Neural cell (in vitro differentiated cells): ENCODE data around the gene PCDHB10. TPM values are rescaled to one million over a fixed set of nuclear protein-coding genes. Genes with fewer than 3 reads are reported as not detected.
"Not testable (repeated sequence)": the region's sequence is repeated elsewhere in the genome, so short reads cannot be mapped to it uniquely, and the experiment has no call there.

ENCODE experiments used
- H2AFZ ChIP-seq: fragments of 200-600, 300-800 bp; sonication (generic), shearing (Covaris generic); 2 replicates; pipeline ENCODE4 v1.6.0; 2014; ENCODE audit warnings: low read depth, mild to moderate bottlenecking, antibody characterized with exemption, low read length, moderate library complexity
- H3F3A ChIP-seq: fragments of 200-600 bp; shearing (Covaris generic); 2 replicates; pipeline ENCODE4 v1.6.1; 2016; ENCODE audit warnings: mild to moderate bottlenecking, moderate library complexity, mixed read lengths, antibody characterized with exemption, low read length; ENCODE audit not compliant: insufficient read depth, poor library complexity, severe bottlenecking
- H3K27ac ChIP-seq: fragments of 200-600, 300-800 bp; sonication (generic), shearing (Covaris generic); 2 replicates; pipeline ENCODE4 v1.5.1; 2014; ENCODE audit warnings: mild to moderate bottlenecking, low read length, moderate library complexity
- H3K27me3 ChIP-seq: fragments of 300-800, 200-600 bp; sonication (generic), shearing (Covaris generic); 2 replicates; pipeline ENCODE4 v1.6.0; 2014; ENCODE audit warnings: mild to moderate bottlenecking, low read depth, low read length, moderate library complexity; ENCODE audit not compliant: insufficient read depth
- H3K36me3 ChIP-seq: fragments of 300-800, 200-600 bp; sonication (generic), shearing (Covaris generic); 2 replicates; pipeline ENCODE4 v1.5.1; 2014; ENCODE audit warnings: mild to moderate bottlenecking, antibody characterized with exemption, low read length, moderate library complexity; ENCODE audit not compliant: insufficient read depth
- H3K4me2 ChIP-seq: fragments of 300-800, 200-600 bp; sonication (generic), shearing (Covaris generic); 2 replicates; pipeline ENCODE4 v1.6.0; 2014; ENCODE audit warnings: mild to moderate bottlenecking, low read length
- H3K4me3 ChIP-seq: fragments of 300-800, 200-600 bp; sonication (generic), shearing (Covaris generic); 2 replicates; pipeline ENCODE4 v1.5.1; 2014; ENCODE audit warnings: mild to moderate bottlenecking, low read length, moderate library complexity
- H3K79me2 ChIP-seq: fragments of 200-600 bp; shearing (Covaris generic); replicated peaks from 2 replicates; pipeline ENCODE4 v1.6.0; 2014; ENCODE audit warnings: mild to moderate bottlenecking, low read length, moderate library complexity; ENCODE audit not compliant: insufficient read depth
- H3K9ac ChIP-seq: fragments of 300-800, 200-600 bp; sonication (generic), shearing (Covaris generic); 2 replicates; pipeline ENCODE4 v1.6.1; 2016; ENCODE audit warnings: mild to moderate bottlenecking, low read length, mixed read lengths
- H3K9me2 ChIP-seq: fragments of 200-600 bp; shearing (Covaris generic); 2 replicates; pipeline ENCODE4 v1.6.1; 2016; ENCODE audit warnings: mild to moderate bottlenecking, low read length, mixed read lengths; ENCODE audit not compliant: insufficient read depth
- H3K9me3 ChIP-seq: fragments of 200-600, 300-800 bp; sonication (generic), shearing (Covaris generic); 2 replicates; pipeline ENCODE4 v1.6.1; 2016; ENCODE audit warnings: mild to moderate bottlenecking, mixed run types, low read length, moderate library complexity, mixed read lengths
- H4K20me1 ChIP-seq: fragments of 200-600 bp; shearing (Covaris generic); 2 replicates; pipeline ENCODE4 v1.6.1; 2016; ENCODE audit warnings: mild to moderate bottlenecking, mixed run types; ENCODE audit not compliant: insufficient read depth
- polyA plus RNA-seq: library from polyadenylated mRNA; depleted of rRNA; stranded (reverse); fragments of >200 nt; gene quantifications from 2 replicates; pipeline ENCODE4 v1.2.3, GENCODE V29; 2014

The PCDHB10 gene
- polyA plus RNA-seq, 1 donor from 2014 or later, result 8.7 TPM

GRCh38 chr5:141210281-141210680 is 18.1 kb downstream of the PCDHB10 start:
- H3K27ac ChIP-seq, H3K9ac ChIP-seq, H3F3A ChIP-seq, H3K4me2 ChIP-seq, H2AFZ ChIP-seq, H3K79me2 ChIP-seq, H3K27me3 ChIP-seq, H3K4me3 ChIP-seq, H3K9me2 ChIP-seq, H3K36me3 ChIP-seq, H4K20me1 ChIP-seq: not testable (repeated sequence)
- H3K9me3 ChIP-seq, result peaks cover 12% of the 10 kb centered on the region

- not testable (repeated sequence) for H3K27me3 ChIP-seq, H4K20me1 ChIP-seq, H3F3A ChIP-seq, H3K4me3 ChIP-seq, H3K4me2 ChIP-seq, H3K79me2 ChIP-seq, H3K27ac ChIP-seq, H3K9me2 ChIP-seq, H3K9me3 ChIP-seq, H3K36me3 ChIP-seq, H3K9ac ChIP-seq, H2AFZ ChIP-seq
Measured at GRCh38 chr5:141210849-141211248, 18.7 kb downstream of the PCDHB10 start.

- not testable (repeated sequence) for H3K27ac ChIP-seq, H3K36me3 ChIP-seq, H3K4me3 ChIP-seq, H3F3A ChIP-seq, H2AFZ ChIP-seq, H3K9me2 ChIP-seq, H3K27me3 ChIP-seq, H3K4me2 ChIP-seq, H4K20me1 ChIP-seq, H3K79me2 ChIP-seq, H3K9ac ChIP-seq
- H3K9me3 ChIP-seq, result peaks cover 13% of the 10 kb centered on the region
Measured at GRCh38 chr5:141213656-141214339, 21.6 kb downstream of the PCDHB10 start, which contains the start of gene PCDHB13. TSS of gene PCDHB13 (plus strand) at chr5:141213919. CDS start at chr5:141214124, 205 bp downstream.

GRCh38 chr5:141214583-141214982 is 22.4 kb downstream of the PCDHB10 start:
- not testable (repeated sequence) for H3K79me2 ChIP-seq, H3F3A ChIP-seq, H3K9ac ChIP-seq, H2AFZ ChIP-seq, H3K27me3 ChIP-seq, H3K36me3 ChIP-seq, H4K20me1 ChIP-seq, H3K4me3 ChIP-seq, H3K4me2 ChIP-seq, H3K27ac ChIP-seq, H3K9me2 ChIP-seq
- peaks cover 13% of the 10 kb centered on the region for H3K9me3 ChIP-seq

GRCh38 chr5:141215504-141215903 is 23.4 kb downstream of the PCDHB10 start:
- H3K9me2 ChIP-seq, H3K27me3 ChIP-seq, H2AFZ ChIP-seq, H3K9ac ChIP-seq, H3K4me3 ChIP-seq, H3F3A ChIP-seq, H4K20me1 ChIP-seq, H3K36me3 ChIP-seq, H3K79me2 ChIP-seq, H3K27ac ChIP-seq, H3K4me2 ChIP-seq: not testable (repeated sequence)
- peaks cover 13% of the 10 kb centered on the region for H3K9me3 ChIP-seq

GRCh38 chr5:141216035-141216434 is 23.9 kb downstream of the PCDHB10 start:
- not testable (repeated sequence) for H3K9me2 ChIP-seq, H3K4me3 ChIP-seq, H3K27me3 ChIP-seq, H2AFZ ChIP-seq, H3K36me3 ChIP-seq, H3K9ac ChIP-seq, H3K79me2 ChIP-seq, H3K27ac ChIP-seq, H4K20me1 ChIP-seq, H3K4me2 ChIP-seq, H3F3A ChIP-seq
- peaks cover 10% of the 10 kb centered on the region for H3K9me3 ChIP-seq
